ENCODE data around the gene KLF7.

KLF7 gene

GRCh38 chr2:207165121-207166038 lies at the start of gene KLF7:
Gene KLF7, minus strand, starts transcription at chr2:207165948. Its CDS starts 380 bp downstream, at chr2:207165568.
- DNase-seq (ENCODE audit: low read depth in 2 of 2): no peak

- no peak for DNase-seq (ENCODE audit: low read depth in 2 of 2)
These were observed 49.6 kb upstream of the KLF7 start for GRCh38 chr2:207215308-207215707.

GRCh38 chr2:207214446-207214845 lies 48.7 kb upstream of the KLF7 start:
- DNase-seq (ENCODE audit: low read depth in 2 of 2): no peak

- DNase-seq (ENCODE audit: low read depth in 2 of 2): no peak
These were observed 40.3 kb upstream of the KLF7 start for GRCh38 chr2:207206011-207206410.

GRCh38 chr2:207205173-207205957 lies 39.6 kb upstream of the KLF7 start:
- DNase-seq (ENCODE audit: low read depth in 2 of 2): no peak

- DNase-seq (ENCODE audit: low read depth in 2 of 2): no peak
These were observed 37.3 kb upstream of the KLF7 start for GRCh38 chr2:207203056-207203455.

GRCh38 chr2:207202645-207203044 lies 36.9 kb upstream of the KLF7 start:
- DNase-seq (ENCODE audit: low read depth in 2 of 2): no peak

GRCh38 chr2:207201416-207201815 lies 35.7 kb upstream of the KLF7 start:
- DNase-seq (ENCODE audit: low read depth in 2 of 2): no peak

- DNase-seq (ENCODE audit: low read depth in 2 of 2): no peak
These were observed 34.4 kb upstream of the KLF7 start for GRCh38 chr2:207200136-207200535.

- no peak for DNase-seq (ENCODE audit: low read depth in 2 of 2)
These were observed 28.3 kb upstream of the KLF7 start for GRCh38 chr2:207194028-207194427.

- DNase-seq (ENCODE audit: low read depth in 2 of 2): no peak
These were observed 23.1 kb upstream of the KLF7 start for GRCh38 chr2:207188626-207189419.

- DNase-seq (ENCODE audit: low read depth in 2 of 2): no peak
These were observed 19.6 kb upstream of the KLF7 start for GRCh38 chr2:207185372-207185771.

- no peak for DNase-seq (ENCODE audit: low read depth in 2 of 2)
These were observed 19.0 kb upstream of the KLF7 start for GRCh38 chr2:207184768-207185167.

GRCh38 chr2:207184348-207184747 lies 18.6 kb upstream of the KLF7 start:
- DNase-seq (ENCODE audit: low read depth in 2 of 2): no peak

GRCh38 chr2:207183506-207183905 lies 17.8 kb upstream of the KLF7 start:
- DNase-seq (ENCODE audit: low read depth in 2 of 2): no peak

- no peak for DNase-seq (ENCODE audit: low read depth in 2 of 2)
These were observed 17.2 kb upstream of the KLF7 start for GRCh38 chr2:207182911-207183310.

GRCh38 chr2:207181526-207182274 lies 16.0 kb upstream of the KLF7 start:
- no peak for DNase-seq (ENCODE audit: low read depth in 2 of 2)

- no peak for DNase-seq (ENCODE audit: low read depth in 2 of 2)
These were observed 15.0 kb upstream of the KLF7 start for GRCh38 chr2:207180741-207181140.

GRCh38 chr2:207176247-207176646 lies 10.5 kb upstream of the KLF7 start:
- DNase-seq (ENCODE audit: low read depth in 2 of 2): no peak

- DNase-seq (ENCODE audit: low read depth in 2 of 2): no peak
These were observed 7.9 kb upstream of the KLF7 start for GRCh38 chr2:207173641-207174040.
